Amniotic epithelial cell (primary cell): Measurements from ENCODE around the gene TMEM54.
A peak's percentile ranks its signal among the peaks of the same experiment; 100 is the strongest.
"Not testable (repeated sequence)": the region's sequence is repeated elsewhere in the genome, so short reads cannot be mapped to it uniquely, and the experiment has no call there.

Experiments
- DNase-seq: peaks from one replicate; pipeline ENCODE4 v3.0.0-alpha.2; 2010; ENCODE audit warnings: low read depth

The TMEM54 gene

GRCh38 chr1:32919811-32920733 is 18.9 kb upstream of the TMEM54 start:
- DNase-seq, result peak; percentile 32

- no peak for DNase-seq
These were observed 17.0 kb upstream of the TMEM54 start for GRCh38 chr1:32918179-32918578.

DNA sequence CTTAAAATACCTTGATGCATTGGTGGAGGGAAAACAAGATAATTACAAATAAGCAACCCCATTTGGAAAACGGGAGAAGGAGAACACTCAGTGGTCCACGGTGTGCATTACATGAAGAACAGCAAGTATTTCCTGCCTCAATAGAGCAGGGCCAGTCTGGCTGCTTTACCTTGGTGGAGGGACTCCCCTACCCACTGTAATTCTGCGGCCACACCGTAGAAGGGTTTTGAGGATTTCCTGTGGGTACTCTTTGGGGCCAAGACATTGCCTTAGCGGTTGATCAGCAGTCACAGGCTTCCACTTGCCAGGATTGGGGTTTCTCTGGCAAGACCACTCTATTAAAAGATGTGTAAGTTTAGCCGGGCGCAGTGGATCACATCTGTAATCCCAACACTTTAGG is 16.3 kb upstream of the TMEM54 start:
- DNase-seq, result no peak

- DNase-seq, result peak; percentile 19
These were observed 14.8 kb upstream of the TMEM54 start for GRCh38 chr1:32915766-32916706.

DNA sequence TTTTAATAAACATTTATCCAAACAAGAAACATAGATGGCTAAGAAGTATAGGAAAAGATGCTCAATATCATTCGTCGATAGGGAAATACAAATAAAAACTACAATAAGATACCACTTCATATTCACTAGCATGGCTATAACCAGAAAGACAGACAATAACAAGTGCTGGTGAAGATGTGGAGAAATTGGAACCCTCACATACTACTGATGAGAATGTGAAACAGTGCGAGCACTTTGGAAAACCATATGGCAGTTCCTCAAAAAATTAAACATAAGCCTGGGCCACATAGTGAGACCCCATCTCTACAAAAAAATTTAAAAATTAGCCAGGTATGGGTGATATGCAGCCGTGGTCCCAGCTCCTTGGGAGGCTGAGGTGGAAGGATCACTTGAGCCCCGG is 9.1 kb upstream of the TMEM54 start:
- no peak for DNase-seq

GRCh38 chr1:32907435-32907834 is 6.2 kb upstream of the TMEM54 start:
- DNase-seq, result peak; percentile 28

DNA sequence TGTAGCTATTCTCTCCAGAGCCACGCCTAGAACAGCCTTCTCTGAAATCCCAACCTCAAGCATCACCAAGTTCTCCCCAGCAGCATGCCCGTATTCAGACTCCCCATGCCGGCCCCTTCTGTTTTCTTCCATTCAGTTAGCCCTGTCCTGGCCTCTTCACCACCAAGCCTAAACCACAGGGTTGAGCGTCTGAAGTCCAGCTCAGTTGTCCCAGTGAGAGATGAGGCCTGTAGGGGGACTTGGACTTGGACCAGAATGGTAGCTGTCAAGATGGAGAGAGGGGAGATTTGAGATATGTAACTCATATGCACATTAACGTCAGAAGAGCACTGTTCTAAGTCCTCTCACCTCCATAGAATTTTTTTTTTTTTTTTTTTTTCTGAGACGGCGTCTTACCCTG is 5.5 kb upstream of the TMEM54 start:
- no peak for DNase-seq

GRCh38 chr1:32905588-32905987 is 4.4 kb upstream of the TMEM54 start:
- DNase-seq, result not testable (repeated sequence)

- no peak for DNase-seq
These were observed 3.6 kb upstream of the TMEM54 start for GRCh38 chr1:32904797-32905196.

GRCh38 chr1:32903991-32904785 is 3.0 kb upstream of the TMEM54 start:
- no peak for DNase-seq

DNA sequence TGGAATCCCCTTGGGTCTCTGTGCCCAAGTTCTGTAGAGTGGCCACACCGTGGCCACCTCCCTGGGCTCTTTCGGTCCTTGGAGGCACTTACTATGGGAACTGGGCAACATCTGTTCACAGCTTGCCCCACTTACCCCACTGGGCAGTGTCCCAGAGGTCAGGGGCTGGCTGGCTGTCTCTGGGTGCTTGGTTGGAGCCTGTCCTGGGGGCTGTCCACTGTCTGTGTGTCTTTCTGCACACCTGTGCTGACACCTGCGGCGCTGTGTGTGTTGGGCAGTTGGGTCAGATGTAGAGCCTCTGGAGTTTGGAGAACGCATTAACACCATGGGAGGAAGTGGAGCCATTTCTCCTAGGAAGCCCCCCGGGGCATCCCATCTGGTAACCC is 1.3 kb upstream of the TMEM54 start:
- no peak for DNase-seq

DNA sequence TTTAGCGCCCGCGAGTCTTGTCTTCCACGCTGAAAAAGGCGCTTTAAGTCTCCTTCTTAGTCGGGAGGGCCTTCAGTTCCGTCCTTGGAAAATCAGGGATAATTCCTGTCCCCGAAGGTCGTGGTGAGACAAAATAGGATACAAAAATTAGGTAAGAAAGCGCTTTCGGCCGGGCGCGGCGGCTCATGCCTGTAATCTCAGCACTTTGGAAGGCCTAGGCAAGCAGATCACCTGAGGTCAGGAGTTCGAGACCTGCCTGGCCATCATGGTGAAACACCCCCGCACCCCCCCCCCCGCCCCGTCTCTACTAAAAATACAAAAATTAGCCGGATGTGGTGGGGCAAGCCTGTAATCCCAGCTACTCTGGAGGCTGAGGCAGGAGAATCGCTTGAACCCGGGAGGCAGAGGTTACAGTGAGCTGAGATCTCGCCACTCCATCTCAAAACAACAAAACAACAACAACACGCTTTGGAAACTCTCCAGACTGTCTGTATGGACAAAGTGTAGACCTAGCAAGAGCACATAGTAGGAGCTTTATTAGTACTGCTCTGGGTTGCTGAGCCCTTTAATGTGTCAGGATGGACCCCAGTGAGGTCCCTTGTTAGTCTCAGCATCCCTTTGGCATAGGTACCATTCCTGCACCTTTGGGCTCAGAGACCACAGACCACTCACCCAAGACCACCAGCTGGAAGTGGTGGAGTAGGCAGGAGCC is 790 bp upstream of the TMEM54 start:
- DNase-seq, result no peak

DNA sequence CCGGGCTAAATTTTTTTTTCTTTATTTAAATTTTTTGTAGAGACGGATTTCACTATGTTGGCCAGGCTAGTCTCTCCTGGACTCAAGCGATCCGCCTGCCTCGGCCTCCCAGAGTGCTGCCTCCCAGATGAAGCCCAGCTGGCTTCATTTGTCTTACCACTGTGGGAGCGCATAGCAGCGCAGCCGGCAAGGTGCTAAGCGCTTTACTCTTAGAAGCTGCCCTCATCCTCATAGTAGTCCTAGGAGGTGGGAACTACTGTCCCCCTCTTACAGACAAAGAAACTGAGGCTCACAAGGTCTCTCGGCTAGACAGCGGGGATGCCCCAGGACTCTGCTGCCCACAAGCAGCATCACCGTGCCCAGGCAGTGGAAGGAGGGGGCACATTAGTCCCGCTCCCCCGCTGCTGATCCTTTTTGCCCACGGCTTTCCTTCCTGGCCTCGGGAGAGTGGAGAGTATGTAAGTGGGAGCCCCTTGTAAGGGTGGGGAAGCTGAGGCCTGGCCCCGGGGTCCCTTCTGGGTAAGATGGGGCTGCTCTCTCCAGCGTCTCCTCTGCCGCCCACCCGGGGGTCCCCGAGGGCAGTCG is 726 bp downstream of the TMEM54 start:
- peak; percentile 18 for DNase-seq

DNA sequence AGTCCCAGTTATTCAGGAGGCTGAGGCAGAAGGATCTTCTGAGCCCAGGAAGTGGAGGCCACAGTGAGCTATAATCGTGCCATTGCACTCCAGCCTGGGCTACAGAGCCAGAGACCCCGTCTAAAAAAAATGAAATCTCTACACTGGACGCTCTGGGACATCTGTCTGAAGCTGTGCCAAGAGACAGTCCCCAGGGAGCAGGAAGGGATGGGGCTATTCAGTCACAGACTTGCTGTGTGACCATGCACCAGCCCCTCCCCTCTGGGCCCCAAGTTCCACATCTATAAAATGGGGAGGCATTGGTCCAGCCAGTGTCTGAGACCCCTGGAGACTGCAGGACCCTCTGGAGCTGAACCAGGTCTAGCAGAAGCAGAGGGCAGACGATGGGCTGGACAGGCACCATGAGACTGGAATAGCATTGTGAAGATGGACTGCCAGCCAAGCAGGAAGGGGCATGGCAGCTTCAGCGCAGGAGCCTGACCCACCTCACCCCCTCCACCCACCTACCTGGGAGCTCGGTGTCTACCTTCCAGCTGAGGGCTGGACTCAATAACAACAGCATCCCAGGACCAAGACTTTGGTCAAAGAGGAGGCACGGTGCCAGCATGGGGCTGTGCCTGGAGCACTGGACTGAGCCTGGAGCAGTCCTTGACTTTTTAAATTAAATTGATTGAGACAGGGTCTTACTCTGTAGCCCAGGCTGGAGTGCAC is 1.4 kb downstream of the TMEM54 start:
- DNase-seq, result no peak

DNA sequence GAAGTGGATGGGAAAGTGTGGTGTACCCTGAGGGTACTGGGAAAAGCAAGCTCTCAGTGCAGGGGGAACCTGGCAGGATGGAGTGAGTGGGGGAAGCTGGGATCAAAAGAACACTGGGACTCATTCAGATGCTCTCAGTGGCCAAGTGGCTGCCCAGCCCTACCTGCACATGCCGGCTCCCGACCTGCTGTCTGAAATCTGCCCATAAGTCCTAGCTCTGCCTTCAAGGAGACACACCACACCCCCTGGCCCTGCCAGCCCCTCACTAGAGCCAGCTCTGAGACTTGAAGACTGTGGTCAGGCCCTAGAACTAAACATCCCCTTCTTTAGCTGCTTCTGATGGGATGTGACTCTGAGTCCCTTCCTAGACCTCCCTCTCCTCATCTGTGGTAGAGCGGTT is 2.2 kb downstream of the TMEM54 start:
- DNase-seq, result no peak

GRCh38 chr1:32898056-32898455 is 3.1 kb downstream of the TMEM54 start:
- no peak for DNase-seq

DNA sequence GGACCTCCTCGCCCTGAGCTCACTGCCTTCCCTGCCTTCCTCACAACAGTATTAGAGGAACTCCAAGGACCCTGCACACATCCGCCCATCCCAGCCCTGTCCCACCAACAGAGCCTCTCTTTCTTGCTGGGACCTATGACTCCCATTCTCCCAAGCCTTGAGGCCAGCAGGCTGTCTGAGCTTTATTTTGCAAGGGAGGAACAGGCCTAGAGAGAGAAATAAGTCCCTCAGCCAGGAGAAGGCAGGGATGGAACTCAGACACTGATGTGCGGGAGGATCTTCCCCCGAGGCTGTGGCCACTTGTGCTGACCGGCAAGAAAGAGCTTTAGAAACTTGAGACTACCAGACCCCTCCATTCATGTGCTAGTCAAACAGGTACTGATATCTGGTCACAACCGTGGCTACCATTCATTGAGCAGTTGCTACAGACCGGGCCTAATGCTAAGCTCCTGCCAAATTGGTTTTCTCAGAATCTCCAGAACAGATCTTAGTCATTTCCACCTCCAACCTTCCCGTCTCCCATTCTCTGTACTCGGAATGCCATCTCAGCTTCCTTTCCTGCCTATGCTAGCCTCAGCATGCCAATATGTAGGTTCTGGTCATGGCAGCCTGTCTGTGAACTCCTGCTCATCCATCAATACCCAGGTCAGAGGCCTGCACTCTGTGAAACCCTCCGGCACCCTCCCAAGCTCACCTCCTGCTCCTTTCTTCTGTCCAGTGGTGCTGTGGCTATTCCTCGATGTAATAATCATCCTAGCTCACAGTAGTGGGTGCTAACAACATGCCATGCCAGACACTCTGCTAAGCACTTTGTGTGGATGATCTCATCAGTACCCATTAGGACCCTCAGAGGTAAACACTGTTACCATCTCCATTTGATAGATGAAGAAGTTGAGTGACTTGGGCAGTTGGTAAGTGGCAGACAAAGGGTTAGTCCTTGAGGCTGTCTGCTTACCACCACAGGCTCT is 3.8 kb downstream of the TMEM54 start:
- DNase-seq, result no peak

GRCh38 chr1:32896451-32896850 is 4.7 kb downstream of the TMEM54 start:
- no peak for DNase-seq
